Natural killer cell (primary cell): ENCODE measurements around the gene THSD8. TPM values are rescaled to one million over a fixed set of nuclear protein-coding genes. Genes with fewer than 3 reads are reported as not detected.

Source experiments
- ATAC-seq, 3 donors: fragments of 150-1000 bp in 2 of 3; fragments of 200-7000 bp in 1 of 3; cut with Tn5 transposase; 1 replicate in 1 of 3; 2 replicates in 2 of 3; pipeline ENCODE4 v1.10.0; 2021; ENCODE audit warnings: mild to moderate bottlenecking in 2 of 3, moderate library complexity in 2 of 3
- DNase-seq, 2 donors: peaks; one replicate each; pipeline versions ENCODE4 v3.0.0 to v3.0.0-alpha.2; 2013 to 2021; ENCODE audit warnings: mixed read lengths in 1 of 2
- H3K27ac ChIP-seq: one replicate; pipeline ENCODE4 v1.5.1; 2013; ENCODE audit warnings: mild to moderate bottlenecking, low read length
- H3K27me3 ChIP-seq: one replicate; pipeline ENCODE4 v1.6.1; 2013; ENCODE audit warnings: low read length; ENCODE audit not compliant: control insufficient read depth, insufficient read depth
- H3K36me3 ChIP-seq: one replicate; pipeline ENCODE4 v1.6.1; 2013; ENCODE audit warnings: low read length; ENCODE audit not compliant: control insufficient read depth, insufficient read depth
- H3K4me1 ChIP-seq: one replicate; pipeline ENCODE4 v1.6.1; 2013; ENCODE audit warnings: low read length; ENCODE audit not compliant: control insufficient read depth, insufficient read depth
- H3K4me3 ChIP-seq: one replicate; pipeline ENCODE4 v1.5.1; 2013; ENCODE audit warnings: low read length
- H3K9me3 ChIP-seq: one replicate; pipeline ENCODE4 v1.6.1; 2013; ENCODE audit warnings: low read length; ENCODE audit not compliant: control insufficient read depth, insufficient read depth
- H3K27ac Mint-ChIP-seq, 2 donors: one replicate each; pipeline ENCODE4 v1.8.0; 2022; ENCODE audit warnings: mild to moderate bottlenecking in 2 of 2, mixed read lengths in 2 of 2, moderate library complexity in 1 of 2
- H3K27me3 Mint-ChIP-seq, 2 donors: one replicate each; pipeline ENCODE4 v1.8.0; 2022; ENCODE audit warnings: low read depth in 2 of 2, mixed read lengths in 2 of 2
- H3K36me3 Mint-ChIP-seq: one replicate; pipeline ENCODE4 v1.8.0; 2022; ENCODE audit warnings: mixed read lengths
- H3K4me1 Mint-ChIP-seq, 2 donors: one replicate each; pipeline ENCODE4 v1.8.0; 2022; ENCODE audit warnings: mixed read lengths in 2 of 2
- H3K4me3 Mint-ChIP-seq: one replicate; pipeline ENCODE4 v1.8.0; 2022; ENCODE audit warnings: mild to moderate bottlenecking, moderate library complexity, mixed read lengths
- H3K9me3 Mint-ChIP-seq, 2 donors: one replicate each; pipeline ENCODE4 v1.8.0; 2022; ENCODE audit warnings: mixed read lengths in 2 of 2
- WGBS: methylation state at CpG from one replicate; pipeline ENCODE4 v1.1.7; 2013; ENCODE audit warnings: missing lambda C conversion rate; ENCODE audit not compliant: insufficient coverage; 5-methylcytosine and 5-hydroxymethylcytosine counted together
- intact Hi-C: fragments of 100-400 bp; cut with micrococcal nuclease; formaldehyde crosslinking; loops from one replicate; pipeline ENCODE4 v1.14.2; 2022
- total RNA-seq, 4 donors: library from RNA; stranded (reverse); fragments of 120-200 nt in 1 of 4; gene quantifications; one replicate each; pipeline versions ENCODE4 v1.2.3 to v1.2.4, GENCODE V29; 2013 to 2022
- TF ChIP-seq, protein P1 (sequence below): fragments of 200-600 bp; IDR thresholded peaks from one replicate; pipeline ENCODE4 v1.8.0; 2022; ENCODE audit warnings: antibody characterized with exemption

THSD8 gene
- total RNA-seq, 3 donors from 2014 or later (not counting 1 experiment from before 2014, with no cell fraction given): 1.7 to 2.8 (median 2.2) TPM

DNA sequence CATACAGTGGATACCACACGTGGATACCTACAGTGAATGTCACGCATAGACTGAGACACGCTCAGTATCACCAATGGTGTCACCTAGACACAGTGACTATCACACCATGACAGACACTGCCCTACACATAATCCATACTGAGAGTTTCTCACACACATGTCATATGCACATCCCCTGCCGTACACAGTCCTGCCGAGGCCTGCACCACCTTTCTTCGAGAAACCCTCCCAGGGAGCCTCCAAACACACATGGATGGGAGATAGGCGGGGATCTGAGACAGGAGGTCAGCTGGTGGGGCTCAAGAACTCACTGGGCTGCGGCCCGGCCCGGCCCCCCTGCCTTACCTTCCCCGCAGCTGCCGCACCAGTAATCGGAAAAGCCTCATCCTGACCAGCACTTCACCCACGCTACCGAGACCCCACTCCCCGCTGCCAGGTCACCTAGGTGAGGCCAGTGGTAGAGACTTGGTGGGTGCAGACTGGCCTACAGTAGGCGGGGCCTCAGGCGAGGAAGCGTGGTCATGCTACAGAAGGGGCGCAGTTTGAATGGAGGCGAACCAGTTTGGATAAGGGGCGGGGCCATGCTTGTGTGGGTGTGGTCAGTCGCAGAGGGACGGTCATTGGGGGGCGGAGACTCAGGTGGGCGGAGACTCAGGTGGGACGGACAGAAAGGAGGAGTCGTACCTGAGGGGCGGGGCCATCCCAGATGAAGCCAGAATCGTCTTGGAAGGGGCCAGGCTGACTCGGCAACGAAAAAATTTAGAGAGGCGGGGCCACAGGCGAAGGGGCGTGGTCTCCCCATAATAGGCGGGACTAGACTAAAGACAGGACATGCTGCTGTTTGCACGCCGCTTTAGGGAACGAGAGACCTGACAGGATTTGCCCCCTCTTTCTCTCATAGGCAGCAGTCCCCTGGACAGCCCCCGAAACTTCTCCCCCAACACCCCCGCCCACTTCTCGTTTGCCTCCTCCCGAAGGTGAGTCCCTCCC, 38.5 kb downstream of the THSD8 start:
- no peak overlapping the region for H3K27ac ChIP-seq
- Mint-ChIP-seq H3K27ac (no peak overlapping the region), H3K4me3 (no peak overlapping the region), H3K4me1 (peaks cover 16 to 34% of the 10 kb centered on the region in 2 donors), H3K36me3 (no peaks in the 10 kb centered on the region), H3K27me3 (peaks cover 48 to 54% of the 10 kb centered on the region in 2 donors), H3K9me3 (no peaks in the 10 kb centered on the region)
- H3K27me3 ChIP-seq: peaks cover 58% of the 10 kb centered on the region
- H3K36me3 ChIP-seq: no peaks in the 10 kb centered on the region
- DNase-seq (peak in 1 of 2 donors; percentile 49), ATAC-seq (peak; percentile 31 to 47 (median 39))
- TF ChIP-seq, protein P1, sequence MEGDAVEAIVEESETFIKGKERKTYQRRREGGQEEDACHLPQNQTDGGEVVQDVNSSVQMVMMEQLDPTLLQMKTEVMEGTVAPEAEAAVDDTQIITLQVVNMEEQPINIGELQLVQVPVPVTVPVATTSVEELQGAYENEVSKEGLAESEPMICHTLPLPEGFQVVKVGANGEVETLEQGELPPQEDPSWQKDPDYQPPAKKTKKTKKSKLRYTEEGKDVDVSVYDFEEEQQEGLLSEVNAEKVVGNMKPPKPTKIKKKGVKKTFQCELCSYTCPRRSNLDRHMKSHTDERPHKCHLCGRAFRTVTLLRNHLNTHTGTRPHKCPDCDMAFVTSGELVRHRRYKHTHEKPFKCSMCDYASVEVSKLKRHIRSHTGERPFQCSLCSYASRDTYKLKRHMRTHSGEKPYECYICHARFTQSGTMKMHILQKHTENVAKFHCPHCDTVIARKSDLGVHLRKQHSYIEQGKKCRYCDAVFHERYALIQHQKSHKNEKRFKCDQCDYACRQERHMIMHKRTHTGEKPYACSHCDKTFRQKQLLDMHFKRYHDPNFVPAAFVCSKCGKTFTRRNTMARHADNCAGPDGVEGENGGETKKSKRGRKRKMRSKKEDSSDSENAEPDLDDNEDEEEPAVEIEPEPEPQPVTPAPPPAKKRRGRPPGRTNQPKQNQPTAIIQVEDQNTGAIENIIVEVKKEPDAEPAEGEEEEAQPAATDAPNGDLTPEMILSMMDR: no peak
- H3K4me1 ChIP-seq: peaks cover 26% of the 10 kb centered on the region
- peaks cover 6% of the 10 kb centered on the region for H3K9me3 ChIP-seq
- WGBS: 32% methylated on average over 43 of the region's 43 CpGs
- H3K4me3 ChIP-seq: no peak overlapping the region
- intact Hi-C loops: loop anchor here (5.0 kb wide), 1 partner anchor 33 kb away; the partner anchor contains the start of gene RNASEH2A

- intact Hi-C loops: loop anchor here (5.0 kb wide), 1 partner anchor 34 kb away; the partner anchor contains the start of gene RNASEH2A
- TF ChIP-seq, protein P1: no peak
- Histone ChIP-seq H3K27me3 (peaks cover 53% of the 10 kb centered on the region), H3K4me1 (peaks cover 26% of the 10 kb centered on the region), H3K36me3 (no peaks in the 10 kb centered on the region), H3K27ac (no peak overlapping the region), H3K4me3 (no peak overlapping the region), H3K9me3 (peaks cover 4% of the 10 kb centered on the region)
- H3K27ac Mint-ChIP-seq: no peak overlapping the region
- ATAC-seq (no peak), DNase-seq (peak in 1 of 2 donors; percentile 26)
- peaks cover 16 to 34% of the 10 kb centered on the region in 2 donors for H3K4me1 Mint-ChIP-seq
- H3K4me3 Mint-ChIP-seq: peak overlapping the region; percentile 48
- WGBS: 8% methylated on average over 29 of the region's 29 CpGs
- peaks cover 48 to 54% of the 10 kb centered on the region in 2 donors for H3K27me3 Mint-ChIP-seq
- no peaks in the 10 kb centered on the region for H3K36me3 Mint-ChIP-seq
- H3K9me3 Mint-ChIP-seq: no peaks in the 10 kb centered on the region
These were observed 39.2 kb downstream of the THSD8 start for GRCh38 chr19:12841094-12841493.

GRCh38 chr19:12842511-12842910, 40.6 kb downstream of the THSD8 start:
- Histone ChIP-seq H3K27ac (no peak overlapping the region), H3K36me3 (no peaks in the 10 kb centered on the region), H3K9me3 (peaks cover 4% of the 10 kb centered on the region), H3K4me3 (no peak overlapping the region), H3K4me1 (peaks cover 32% of the 10 kb centered on the region), H3K27me3 (peaks cover 50% of the 10 kb centered on the region)
- Mint-ChIP-seq H3K4me3 (no peak overlapping the region), H3K27me3 (peaks cover 34 to 48% of the 10 kb centered on the region in 2 donors), H3K27ac (no peak overlapping the region), H3K4me1 (peaks cover 17 to 34% of the 10 kb centered on the region in 2 donors), H3K36me3 (no peaks in the 10 kb centered on the region), H3K9me3 (no peaks in the 10 kb centered on the region)
- intact Hi-C loops: loop anchor here (5.0 kb wide), 1 partner anchor 35 kb away; the partner anchor contains the start of gene RNASEH2A
- no peak for ATAC-seq
- 94% methylated on average over 18 of the region's 18 CpGs for WGBS
- TF ChIP-seq, protein P1: no peak
- DNase-seq: no peak
